Stimulated activated CD4-positive, alpha-beta T cell treated with anti-CD3 and anti-CD28 coated beads, Interleukin-12 subunit alpha, Interleukin-12 subunit beta, amount 100 ng/mL, for 4 hours (primary cell): Measurements from ENCODE around the gene SCUBE1.

ENCODE experiments used
- DNase-seq: peaks from one replicate; pipeline ENCODE4 v3.0.0-alpha.2; 2020

SCUBE1 gene

GRCh38 chr22:43325176-43325575 is 18.0 kb downstream of the SCUBE1 start:
- DNase-seq, result no peak

DNA sequence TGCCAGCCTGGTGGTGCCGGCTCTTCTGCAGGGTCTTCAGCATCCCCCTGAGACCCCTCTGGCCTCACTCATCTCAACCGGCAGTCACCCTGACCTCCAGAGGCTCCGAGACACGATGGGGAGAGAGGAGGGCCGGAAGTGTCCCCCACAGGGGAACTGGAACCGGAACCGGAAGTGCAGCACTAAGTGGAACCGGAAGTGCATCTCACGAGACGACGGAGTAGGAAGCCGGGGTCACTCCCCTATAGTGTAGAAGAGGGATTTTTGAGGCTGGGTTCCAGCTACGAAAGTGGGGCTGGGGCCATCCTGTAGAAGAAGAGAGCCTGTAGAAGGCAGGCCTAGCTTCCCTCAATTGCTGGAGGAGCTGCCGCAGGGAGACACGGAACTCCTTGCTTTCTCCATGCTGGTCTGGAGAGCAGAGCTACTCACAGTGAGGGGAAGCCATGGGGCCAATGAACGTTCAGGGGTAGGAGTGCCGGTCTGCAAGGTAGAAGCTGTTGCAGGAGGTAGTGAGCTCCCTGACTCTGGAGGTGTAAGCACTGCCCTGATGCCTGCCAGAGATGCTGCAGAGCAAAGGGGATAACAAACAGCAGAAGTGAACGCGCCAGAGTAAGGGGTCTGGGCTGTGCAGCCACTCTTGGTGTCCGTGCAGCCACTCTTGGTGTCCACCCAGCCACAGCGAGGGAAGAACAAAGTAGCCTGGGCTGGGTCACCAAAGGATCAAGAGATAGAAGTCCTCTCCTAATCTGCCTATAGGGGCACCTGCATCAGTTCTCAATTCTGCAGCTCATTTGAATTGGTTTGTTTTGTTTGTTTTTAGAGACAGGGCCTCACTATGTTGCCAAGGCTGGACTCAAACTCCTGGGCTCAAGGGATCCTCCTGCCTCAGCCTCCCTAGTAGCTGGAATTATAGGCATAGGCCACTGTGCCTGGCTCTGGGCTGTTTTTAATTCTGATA is 21.9 kb downstream of the SCUBE1 start:
- DNase-seq, result no peak

GRCh38 chr22:43319661-43320486 is 23.3 kb downstream of the SCUBE1 start:
- no peak for DNase-seq

DNA sequence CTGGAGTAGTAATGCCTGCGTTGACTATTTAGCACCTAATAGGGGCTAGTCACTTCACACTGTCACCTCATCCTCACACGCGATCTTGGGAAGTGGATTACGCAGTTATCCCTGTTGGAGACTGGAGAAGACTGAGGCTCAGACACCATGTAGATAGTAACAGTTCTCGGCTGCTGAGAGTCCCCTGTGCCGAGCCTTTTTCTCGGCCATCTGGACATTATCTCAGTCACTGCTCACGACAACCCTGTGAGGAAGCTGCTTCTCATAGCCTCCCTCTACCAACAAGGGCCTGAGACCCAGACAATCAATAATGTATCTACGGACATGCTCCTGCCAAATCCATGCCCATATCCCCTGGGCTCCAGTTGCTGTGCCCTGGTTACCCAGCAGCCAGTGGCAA is 25.9 kb downstream of the SCUBE1 start:
- no peak for DNase-seq

- DNase-seq, result no peak
Measured at GRCh38 chr22:43315687-43316217, 27.4 kb downstream of the SCUBE1 start.

DNA sequence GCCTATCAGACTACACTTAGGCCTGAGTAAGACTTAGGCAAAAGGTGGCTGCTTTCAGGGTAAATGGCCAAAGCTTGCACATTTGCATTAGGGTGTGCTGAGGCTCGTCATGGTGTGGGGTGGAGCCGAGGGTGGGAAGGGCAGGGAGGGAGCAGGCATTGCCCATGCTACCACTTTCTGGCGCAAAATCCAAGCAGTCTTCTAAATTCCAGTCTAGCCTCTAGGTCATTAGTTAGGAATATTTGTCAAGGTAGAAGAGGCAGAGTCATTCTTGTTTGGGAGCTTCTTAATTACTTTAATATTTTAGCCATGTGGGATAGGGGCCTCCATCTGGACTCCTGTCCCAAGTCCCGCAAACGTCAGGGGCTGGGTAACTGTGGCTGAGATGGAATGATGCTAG is 28.6 kb downstream of the SCUBE1 start:
- no peak for DNase-seq

GRCh38 chr22:43313890-43314474 is 29.2 kb downstream of the SCUBE1 start:
- DNase-seq, result no peak

- DNase-seq, result no peak
Measured at GRCh38 chr22:43313244-43313889, 29.8 kb downstream of the SCUBE1 start.

DNA sequence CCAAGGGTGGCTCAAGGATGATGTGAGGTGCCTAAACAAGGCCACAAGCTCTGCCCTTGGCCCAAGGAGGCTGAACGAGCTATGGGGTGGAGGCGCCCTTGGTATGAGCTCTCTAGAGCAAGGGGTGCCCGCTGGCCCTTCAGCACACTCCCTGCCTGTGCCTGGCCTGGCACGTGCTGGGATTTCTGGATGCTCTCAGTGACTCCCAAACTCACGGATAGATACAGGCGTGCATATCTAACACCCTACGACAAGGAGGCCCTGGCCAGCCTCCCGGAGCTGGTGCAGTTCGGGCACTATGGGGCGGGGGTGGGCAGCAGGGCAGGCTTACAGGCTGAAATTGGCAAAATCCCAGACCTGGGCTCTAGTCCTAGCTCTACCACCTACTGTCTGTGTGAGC is 30.6 kb downstream of the SCUBE1 start:
- no peak for DNase-seq

GRCh38 chr22:43310798-43311197 is 32.4 kb downstream of the SCUBE1 start:
- DNase-seq, result no peak

- DNase-seq, result no peak
Measured at GRCh38 chr22:43310311-43310710, 32.9 kb downstream of the SCUBE1 start.

DNA sequence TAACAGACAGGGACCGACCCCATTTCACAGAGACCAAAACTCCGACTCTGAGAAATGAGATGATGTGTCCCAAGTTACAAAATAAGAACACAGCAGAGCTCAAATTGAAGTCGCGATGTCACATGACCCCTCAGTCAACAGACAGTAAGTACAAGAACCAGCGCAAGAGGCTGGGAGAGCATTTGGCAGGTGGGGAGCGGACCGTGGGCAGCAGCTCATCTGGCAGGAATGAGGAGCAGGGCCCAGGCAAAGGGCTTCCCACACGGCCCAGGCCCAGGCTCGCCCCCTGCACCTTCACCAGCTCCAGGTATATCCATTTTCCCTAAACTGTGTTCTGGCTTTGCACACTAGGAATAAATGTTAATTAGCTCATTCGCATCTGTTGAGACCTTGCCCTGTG is 34.3 kb downstream of the SCUBE1 start:
- DNase-seq, result no peak

GRCh38 chr22:43308060-43308830 is 34.9 kb downstream of the SCUBE1 start:
- DNase-seq, result no peak

DNA sequence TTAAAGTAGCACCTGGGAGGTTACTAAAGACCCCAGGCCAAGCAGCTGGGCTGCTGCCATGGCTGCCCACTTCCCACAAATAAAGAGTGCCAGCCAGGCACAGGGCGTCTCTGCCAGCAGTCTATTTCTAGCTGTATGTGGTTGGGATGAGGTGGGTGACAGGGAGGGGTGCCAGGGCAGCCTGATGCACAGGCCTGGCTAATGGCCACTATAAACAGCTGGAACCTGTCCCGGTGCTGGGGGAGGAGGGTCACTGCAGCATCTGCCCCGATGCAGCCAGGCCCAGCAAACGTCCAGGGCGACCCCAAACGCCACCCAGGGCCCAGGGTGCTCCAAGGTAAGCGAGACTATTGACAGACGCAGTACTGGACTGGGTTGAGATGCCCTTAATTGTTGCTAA is 37.4 kb downstream of the SCUBE1 start:
- DNase-seq, result no peak

- no peak for DNase-seq
Measured at GRCh38 chr22:43304831-43305590, 38.2 kb downstream of the SCUBE1 start.

DNA sequence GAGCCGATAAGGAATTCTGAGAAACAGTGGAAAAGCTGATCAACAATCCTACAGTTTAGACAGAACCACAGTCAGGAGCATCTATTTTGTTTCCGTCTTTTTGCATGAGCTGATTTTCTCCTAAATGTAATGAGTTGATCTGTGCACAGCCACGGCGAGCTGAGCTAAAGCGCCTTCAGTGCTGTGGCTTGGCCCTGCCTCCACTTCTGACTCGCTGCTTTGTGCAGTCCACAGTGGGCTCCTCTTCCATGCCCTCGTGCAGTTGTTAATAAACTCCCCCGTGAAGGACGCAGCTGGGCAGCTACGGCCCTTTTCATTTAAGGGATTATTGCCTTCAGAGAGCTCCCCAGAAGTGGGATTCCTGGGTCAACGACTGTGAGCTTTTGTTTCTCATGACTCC is 39.4 kb downstream of the SCUBE1 start:
- DNase-seq, result no peak

DNA sequence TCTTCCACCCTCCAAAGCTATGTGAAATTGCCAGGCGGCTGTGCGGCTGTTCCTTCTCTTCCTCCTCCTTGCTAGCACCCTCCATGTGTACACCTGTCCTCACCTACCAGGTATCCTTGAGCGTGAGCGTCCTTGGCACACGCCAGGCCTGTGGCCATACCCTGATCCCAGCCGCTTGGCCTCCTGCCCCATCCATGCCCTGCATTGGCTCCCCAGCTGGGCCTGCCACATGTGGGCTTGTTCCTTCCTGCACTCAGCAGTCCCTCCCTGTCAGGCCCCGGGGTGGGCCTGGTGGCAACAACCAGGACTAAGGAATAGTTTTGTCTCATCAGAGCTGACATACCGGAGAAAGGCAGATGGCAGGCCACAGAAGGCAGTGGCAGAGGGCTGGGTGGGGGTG is 40.0 kb downstream of the SCUBE1 start:
- no peak for DNase-seq

GRCh38 chr22:43302531-43303041 is 40.6 kb downstream of the SCUBE1 start:
- no peak for DNase-seq

GRCh38 chr22:43301866-43302265 is 41.3 kb downstream of the SCUBE1 start:
- no peak for DNase-seq

DNA sequence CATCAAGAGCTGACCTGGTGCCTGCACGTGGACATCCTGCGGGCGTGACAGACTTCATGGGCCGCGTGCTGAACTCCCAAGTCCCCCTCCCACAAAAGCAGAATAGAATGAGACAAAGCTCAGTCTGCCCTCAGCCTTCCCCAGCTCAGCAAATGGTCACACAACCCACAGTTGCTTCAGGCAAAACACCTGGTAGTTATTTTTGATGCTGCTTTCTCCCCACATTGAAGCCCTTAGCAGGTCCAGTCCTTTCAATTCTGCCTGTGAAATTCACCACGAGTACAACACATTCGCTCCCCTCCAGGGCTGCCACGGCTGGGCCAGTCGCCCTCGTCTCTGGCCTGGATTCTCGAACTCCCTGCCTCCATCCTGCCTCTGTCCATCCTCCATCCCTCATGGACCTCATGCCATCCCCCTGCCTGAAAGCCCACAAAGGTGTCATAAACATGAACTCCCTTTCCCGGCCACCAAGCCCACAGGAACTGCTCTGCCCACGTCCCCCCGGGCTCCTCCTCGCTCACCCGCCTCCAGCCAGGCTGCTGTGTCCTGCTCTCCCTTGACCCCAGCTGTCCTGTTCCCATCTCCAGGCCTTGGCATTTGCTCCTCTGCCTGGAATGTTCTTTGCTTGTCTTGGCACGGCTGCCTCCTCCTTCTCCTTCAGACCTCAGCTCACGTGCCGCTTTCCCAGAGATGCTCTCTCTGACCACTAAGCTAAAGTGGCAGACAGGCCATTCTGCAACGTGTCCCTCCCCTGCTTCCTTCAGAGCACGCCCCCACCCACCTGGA is 42.1 kb downstream of the SCUBE1 start:
- no peak for DNase-seq
